NB4 (cell line): ENCODE measurements around the gene APC2.
"Not testable (repeated sequence)": the region's sequence is repeated elsewhere in the genome, so short reads cannot be mapped to it uniquely, and the experiment has no call there.

ENCODE experiments used
- DNase-seq: peaks from one replicate; pipeline ENCODE4 v3.0.0; 2010; ENCODE audit warnings: low read depth
- H3K4me3 ChIP-seq: one replicate; pipeline ENCODE4 v1.5.1; 2011; ENCODE audit warnings: mild to moderate bottlenecking, low read depth, low read length, moderate library complexity
- MYC ChIP-seq: IDR thresholded peaks from 2 replicates; pipeline ENCODE4 v1.6.1; 2011; ENCODE audit warnings: low read depth, low read length
- POLR2A ChIP-seq: IDR thresholded peaks from 2 replicates; pipeline ENCODE4 v1.6.1; 2011; ENCODE audit warnings: mild to moderate bottlenecking; ENCODE audit not compliant: insufficient read length; ENCODE audit errors: extremely low read depth
- TF ChIP-seq, protein P1 (sequence below): IDR thresholded peaks from 2 replicates; pipeline ENCODE4 v1.6.1; 2011; ENCODE audit warnings: low read depth, low read length
- TF ChIP-seq, protein P2 (sequence below): IDR thresholded peaks from one replicate; pipeline ENCODE4 v1.5.1; 2012; ENCODE audit warnings: low read depth, low read length

APC2 gene

DNA sequence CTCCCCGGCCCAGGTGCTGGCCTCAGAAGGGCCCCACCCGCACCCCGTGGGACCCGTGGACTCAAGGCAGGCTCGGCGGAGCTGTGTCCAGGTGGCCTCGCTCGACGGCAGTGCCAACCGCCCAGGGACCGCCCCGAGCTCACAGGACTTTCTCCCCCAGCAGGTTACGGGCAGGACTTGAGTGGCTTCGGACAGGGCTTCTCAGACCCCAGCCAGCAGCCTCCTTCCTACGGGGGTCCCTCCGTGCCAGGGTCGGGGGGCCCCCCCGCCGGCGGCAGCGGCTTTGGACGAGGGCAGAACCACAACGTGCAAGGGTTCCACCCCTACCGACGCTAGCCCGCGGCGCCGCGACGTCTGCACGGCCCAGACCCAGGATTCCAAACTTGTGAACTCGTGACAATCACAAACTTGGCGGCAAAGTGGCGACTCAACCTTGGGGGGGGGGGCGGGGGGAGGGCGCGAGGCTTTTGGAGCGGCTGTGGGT is 15.3 kb upstream of the APC2 start:
- no peak overlapping the region for H3K4me3 ChIP-seq
- TF ChIP-seq, protein P1, sequence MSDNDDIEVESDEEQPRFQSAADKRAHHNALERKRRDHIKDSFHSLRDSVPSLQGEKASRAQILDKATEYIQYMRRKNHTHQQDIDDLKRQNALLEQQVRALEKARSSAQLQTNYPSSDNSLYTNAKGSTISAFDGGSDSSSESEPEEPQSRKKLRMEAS, result no peak
- TF ChIP-seq, protein P2, sequence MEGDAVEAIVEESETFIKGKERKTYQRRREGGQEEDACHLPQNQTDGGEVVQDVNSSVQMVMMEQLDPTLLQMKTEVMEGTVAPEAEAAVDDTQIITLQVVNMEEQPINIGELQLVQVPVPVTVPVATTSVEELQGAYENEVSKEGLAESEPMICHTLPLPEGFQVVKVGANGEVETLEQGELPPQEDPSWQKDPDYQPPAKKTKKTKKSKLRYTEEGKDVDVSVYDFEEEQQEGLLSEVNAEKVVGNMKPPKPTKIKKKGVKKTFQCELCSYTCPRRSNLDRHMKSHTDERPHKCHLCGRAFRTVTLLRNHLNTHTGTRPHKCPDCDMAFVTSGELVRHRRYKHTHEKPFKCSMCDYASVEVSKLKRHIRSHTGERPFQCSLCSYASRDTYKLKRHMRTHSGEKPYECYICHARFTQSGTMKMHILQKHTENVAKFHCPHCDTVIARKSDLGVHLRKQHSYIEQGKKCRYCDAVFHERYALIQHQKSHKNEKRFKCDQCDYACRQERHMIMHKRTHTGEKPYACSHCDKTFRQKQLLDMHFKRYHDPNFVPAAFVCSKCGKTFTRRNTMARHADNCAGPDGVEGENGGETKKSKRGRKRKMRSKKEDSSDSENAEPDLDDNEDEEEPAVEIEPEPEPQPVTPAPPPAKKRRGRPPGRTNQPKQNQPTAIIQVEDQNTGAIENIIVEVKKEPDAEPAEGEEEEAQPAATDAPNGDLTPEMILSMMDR, result no peak
- TF ChIP-seq MYC (no peak), POLR2A (no peak)
- DNase-seq, result no peak

DNA sequence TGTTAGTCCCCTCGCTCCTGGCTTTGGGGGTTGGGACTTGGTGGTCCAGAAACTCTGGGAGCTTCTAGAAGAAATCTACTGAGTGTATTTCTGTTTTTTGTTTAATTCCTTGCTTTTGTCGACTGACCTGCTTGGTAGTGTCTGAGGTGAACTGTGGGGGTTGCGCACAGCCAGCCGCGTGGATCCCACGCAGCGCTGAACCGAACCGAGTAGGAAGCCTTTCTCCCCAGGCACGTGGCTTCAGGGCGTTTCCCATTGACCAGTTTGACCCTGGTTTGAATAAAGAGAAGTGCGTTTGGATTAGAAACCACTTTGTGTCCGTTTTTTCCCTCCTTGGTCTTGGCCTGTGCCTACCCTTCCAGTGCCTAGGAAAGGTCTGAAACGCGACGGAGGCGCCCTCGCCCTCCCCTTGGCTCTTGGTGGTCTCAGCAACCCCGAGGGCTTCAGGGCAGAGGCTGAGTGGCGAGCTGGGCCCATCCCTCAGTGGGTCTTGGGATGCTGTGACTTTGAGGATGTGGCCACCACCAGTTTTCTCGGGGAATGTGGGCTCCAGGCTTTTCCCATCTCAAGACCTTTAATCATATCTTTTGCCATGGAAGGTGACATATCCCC is 14.4 kb upstream of the APC2 start:
- no peak for DNase-seq
- no peak overlapping the region for H3K4me3 ChIP-seq
- TF ChIP-seq, protein P1, result no peak
- TF ChIP-seq POLR2A (no peak), MYC (no peak)

DNA sequence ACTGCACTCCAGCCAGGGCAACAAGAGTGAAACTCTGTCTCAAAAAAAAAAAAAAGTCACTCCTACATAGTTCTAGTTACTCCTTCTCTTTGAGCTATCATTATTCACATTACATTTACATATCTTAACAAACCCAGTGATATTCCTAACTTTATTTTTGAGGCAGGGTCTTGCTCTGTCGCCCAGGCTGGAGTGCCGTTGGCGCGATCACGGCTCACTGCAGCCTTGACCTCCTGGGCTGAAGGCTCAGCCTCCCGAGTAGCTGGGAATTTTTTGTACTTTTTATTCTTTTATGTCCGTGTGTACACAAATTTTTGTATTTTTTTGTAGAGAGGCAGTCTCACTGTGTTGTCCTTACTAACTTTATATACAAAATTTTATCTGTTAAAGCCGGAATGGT is 12.3 kb upstream of the APC2 start:
- TF ChIP-seq, protein P2, result no peak
- no peak for DNase-seq
- no peak overlapping the region for H3K4me3 ChIP-seq

DNA sequence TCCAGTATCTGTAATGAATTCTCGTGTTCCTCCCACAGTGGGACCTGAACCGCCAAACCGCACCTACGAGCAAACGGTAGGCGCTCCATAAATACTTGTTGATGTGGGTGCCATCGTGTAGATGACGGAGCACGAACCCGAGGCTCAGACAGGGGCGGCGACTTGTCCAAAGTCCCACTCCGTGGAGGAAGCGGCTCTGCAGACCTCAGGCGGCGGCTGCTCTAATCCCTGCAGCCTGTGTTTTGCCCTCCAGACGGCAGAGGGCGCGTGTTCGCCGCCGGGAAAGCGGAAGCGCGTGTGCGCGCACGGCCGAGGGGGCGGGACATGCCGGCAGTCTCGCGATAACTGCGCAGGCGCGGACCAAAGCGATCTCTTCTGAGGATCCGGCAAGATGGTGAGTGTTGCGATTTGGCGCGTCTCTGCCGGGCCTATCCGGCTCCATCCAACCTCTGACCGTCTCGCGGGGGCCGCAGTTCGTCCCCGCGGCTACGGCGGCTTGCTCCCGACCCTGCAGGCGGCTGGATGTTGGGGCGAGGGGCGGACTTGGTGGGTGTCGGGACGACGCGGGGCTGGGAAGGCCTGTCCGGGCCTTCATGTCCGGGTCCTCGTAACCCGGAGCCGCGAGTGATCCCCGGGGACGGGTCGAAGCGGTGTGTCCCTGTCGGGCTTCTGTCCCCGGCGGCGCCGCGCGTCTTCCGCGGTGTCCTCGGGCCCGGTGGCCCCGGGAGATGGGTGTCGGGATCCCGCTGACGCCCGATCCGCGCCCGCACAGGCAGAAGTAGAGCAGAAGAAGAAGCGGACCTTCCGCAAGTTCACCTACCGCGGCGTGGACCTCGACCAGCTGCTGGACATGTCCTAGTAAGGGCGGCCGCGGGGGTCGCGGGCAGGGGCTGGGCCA is 11.6 kb upstream of the APC2 start, which contains the start of gene RPS15:
TSS of gene RPS15 (plus strand) at position 362 of the 898 bp plus-strand sequence. CDS start at position 392, 30 bp downstream.
- H3K4me3 ChIP-seq, result peak within 1 kb of the TSS; percentile 83
- TF ChIP-seq, protein P1, result peak; percentile 86
- TF ChIP-seq POLR2A, result peak; percentile 95
- TF ChIP-seq, protein P2, result peak; percentile 61
- TF ChIP-seq MYC, result peak; percentile 76
- DNase-seq, result peak; percentile 90

DNA sequence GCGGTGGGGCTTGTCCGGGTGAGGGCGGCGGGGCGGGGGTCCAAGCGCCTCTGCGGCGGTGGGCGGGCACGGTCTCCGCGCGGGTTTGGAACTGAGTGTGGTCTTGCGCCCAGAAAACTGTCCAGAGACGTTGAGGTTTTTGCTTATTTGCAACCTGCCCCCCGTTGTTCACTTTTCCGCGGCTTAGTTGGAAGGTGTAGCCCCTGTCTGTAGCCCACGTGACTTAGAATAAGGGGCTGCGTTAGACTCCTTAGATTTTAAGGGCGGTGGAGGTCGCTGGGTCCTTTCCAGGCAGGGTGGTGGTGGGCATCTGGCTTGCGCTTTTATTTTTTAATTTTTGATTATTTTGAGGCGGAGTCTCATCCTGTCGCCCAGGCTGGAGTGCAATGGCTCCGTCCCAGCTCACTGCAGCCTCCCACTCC is 11.0 kb upstream of the APC2 start:
- DNase-seq, result no peak
- peak overlapping the region; percentile 83 for H3K4me3 ChIP-seq
- TF ChIP-seq MYC, result no peak
- TF ChIP-seq POLR2A, result no peak
- TF ChIP-seq, protein P1, result no peak
- TF ChIP-seq, protein P2, result no peak

DNA sequence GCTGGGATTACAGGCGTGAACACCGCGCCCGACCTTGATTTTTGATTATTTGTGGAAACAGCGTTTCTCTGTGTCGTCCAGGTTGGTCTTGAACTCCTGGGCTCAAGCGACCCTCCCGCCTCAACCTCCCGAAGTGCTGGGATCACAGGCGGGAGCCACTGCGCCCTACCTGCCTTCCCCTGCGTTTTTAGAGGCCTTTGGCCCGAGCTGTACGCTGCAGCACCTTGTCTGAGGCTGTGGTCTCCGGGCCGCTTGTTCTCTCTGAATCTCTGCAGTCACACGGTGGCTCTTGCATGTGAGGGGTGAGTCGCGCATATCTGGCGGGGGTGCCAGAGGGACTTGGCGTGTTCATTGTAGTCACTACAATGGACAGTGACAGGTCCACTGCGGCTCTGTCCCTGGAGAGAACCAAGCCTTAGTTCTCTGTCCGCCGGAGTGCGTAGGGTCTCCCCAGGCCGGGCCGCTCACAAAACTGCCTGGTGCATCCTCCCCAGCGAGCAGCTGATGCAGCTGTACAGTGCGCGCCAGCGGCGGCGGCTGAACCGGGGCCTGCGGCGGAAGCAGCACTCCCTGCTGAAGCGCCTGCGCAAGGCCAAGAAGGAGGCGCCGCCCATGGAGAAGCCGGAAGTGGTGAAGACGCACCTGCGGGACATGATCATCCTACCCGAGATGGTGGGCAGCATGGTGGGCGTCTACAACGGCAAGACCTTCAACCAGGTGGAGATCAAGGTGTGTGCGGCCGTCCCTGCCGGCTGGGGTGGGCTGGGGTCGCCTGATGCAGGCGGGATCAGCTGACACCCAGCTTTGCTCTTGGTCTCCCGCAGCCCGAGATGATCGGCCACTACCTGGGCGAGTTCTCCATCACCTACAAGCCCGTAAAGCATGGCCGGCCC is 10.2 kb upstream of the APC2 start:
- H3K4me3 ChIP-seq, result peak overlapping the region; percentile 83
- not testable (repeated sequence) for DNase-seq
